ENCODE results near the gene C4orf46. TPM values are rescaled to one million over a fixed set of nuclear protein-coding genes. Genes with fewer than 3 reads are reported as not detected.
"Not testable (repeated sequence)": the region's sequence is repeated elsewhere in the genome, so short reads cannot be mapped to it uniquely, and the experiment has no call there.

Gene C4orf46
- 10 to 100 TPM; 18.1 TPM for total RNA-seq

- no peak for DNase-seq
- peaks cover 18% of the 10 kb centered on the region for H3K4me1 Mint-ChIP-seq
- no peaks in the 10 kb centered on the region for H3K27me3 Mint-ChIP-seq
- H3K9me3 Mint-ChIP-seq (ENCODE audit: low read depth): no peaks in the 10 kb centered on the region
- ChIA-PET CTCF (interaction anchor here (0.7 to 1.4 kb wide), 4 partner anchors 42 to 531 kb away, joined by 3 to 4 read pairs (median 3); partner anchors contain the start of gene FNIP2), POLR2A (interaction anchor here (0.6 kb wide), 1 partner anchor 53 kb away, joined by 3 read pairs; no protein-coding TSS in a partner anchor)
- peak within 1 kb of the TSS; percentile 97 for H3K27ac Mint-ChIP-seq
- intact Hi-C loops (cut with DNase I, micrococcal nuclease): loop anchor here (1.0 to 5.0 kb wide), 9 partner anchors 98 to 535 kb away; partner anchors contain the start of genes FNIP2 (in 1 of the 2) and RAPGEF2 (in 1 of the 2)
- peaks cover 6% of the 10 kb centered on the region for H3K36me3 Mint-ChIP-seq (ENCODE audit: low read depth)
- ATAC-seq: no peak
- H3K4me3 Mint-ChIP-seq: peak within 1 kb of the TSS; percentile 97
These were observed at the start of gene C4orf46 for GRCh38 chr4:158671665-158671914. TSS of gene C4orf46 (minus strand) at chr4:158671887. CDS start at chr4:158671801, 86 bp downstream.

DNA sequence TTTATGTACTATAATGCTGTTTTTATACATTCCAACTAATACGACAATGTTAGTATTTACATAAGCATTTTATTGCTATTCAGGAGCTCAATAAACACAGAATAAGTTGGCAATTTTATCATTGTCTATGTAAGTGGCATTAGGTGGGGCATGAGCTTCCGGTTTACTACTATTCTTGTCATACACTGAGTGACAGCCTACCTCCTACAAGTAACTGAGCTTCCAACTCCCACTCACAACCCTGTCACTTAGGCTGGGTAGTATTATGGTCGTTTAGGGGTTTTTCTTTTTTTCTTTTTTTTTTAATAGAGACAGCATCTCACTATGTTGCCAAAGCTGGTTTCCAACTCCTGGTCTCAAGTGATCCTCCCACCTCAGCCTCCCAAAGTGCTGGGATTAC lies 44.1 kb upstream of the C4orf46 start:
- ChIA-PET CTCF (interaction anchor here (1.1 to 1.2 kb wide), 3 partner anchors 13 to 491 kb away, joined by 3 to 4 read pairs (median 3); no protein-coding TSS in a partner anchor), POLR2A (interaction anchor here (0.6 kb wide), 1 partner anchor 54 kb away, joined by 3 read pairs; no protein-coding TSS in a partner anchor)
- Mint-ChIP-seq H3K9me3 (ENCODE audit: low read depth) (no peaks in the 10 kb centered on the region), H3K36me3 (ENCODE audit: low read depth) (peaks cover 75% of the 10 kb centered on the region), H3K4me1 (peaks cover 21% of the 10 kb centered on the region), H3K4me3 (no peak overlapping the region), H3K27ac (no peak overlapping the region), H3K27me3 (no peaks in the 10 kb centered on the region)
- ATAC-seq: no peak
- DNase-seq: no peak
- intact Hi-C loops (cut with DNase I, micrococcal nuclease): no loop called here

DNA sequence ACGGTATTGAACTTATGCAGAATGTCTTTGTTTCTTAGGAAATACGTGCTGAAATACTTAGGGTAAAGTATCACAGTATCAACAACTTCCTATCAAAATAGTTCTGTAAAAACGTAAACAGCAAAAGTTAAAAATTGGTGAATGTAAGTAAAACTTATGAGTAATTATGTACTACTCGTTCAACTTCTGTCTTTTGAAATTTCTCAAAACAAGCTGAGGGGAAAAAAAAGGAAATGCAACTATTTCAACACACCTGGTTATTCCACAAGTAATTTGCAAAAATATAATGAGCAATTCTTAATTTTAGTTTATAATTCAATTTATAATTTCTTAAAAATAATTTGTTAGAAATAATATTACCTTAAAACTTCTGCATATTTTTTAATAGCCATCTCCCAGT lies 43.2 kb upstream of the C4orf46 start:
- Mint-ChIP-seq H3K27me3 (no peaks in the 10 kb centered on the region), H3K36me3 (ENCODE audit: low read depth) (peaks cover 77% of the 10 kb centered on the region), H3K27ac (no peak overlapping the region), H3K4me1 (peaks cover 15% of the 10 kb centered on the region), H3K9me3 (ENCODE audit: low read depth) (no peaks in the 10 kb centered on the region), H3K4me3 (no peak overlapping the region)
- DNase-seq: no peak
- POLR2A ChIA-PET: no interaction called here
- ATAC-seq: no peak
- intact Hi-C loops (cut with DNase I, micrococcal nuclease): no loop called here
- CTCF ChIA-PET: interaction anchor here (0.5 to 1.2 kb wide), 5 partner anchors 8 to 492 kb away, joined by 3 to 4 read pairs (median 3); no protein-coding TSS in a partner anchor

GRCh38 chr4:158712622-158713021 lies 40.9 kb upstream of the C4orf46 start:
- H3K27ac Mint-ChIP-seq; ATAC-seq; intact Hi-C loops (cut with DNase I, micrococcal nuclease); H3K4me1 Mint-ChIP-seq; H3K4me3 Mint-ChIP-seq; POLR2A ChIA-PET; DNase-seq; H3K9me3 Mint-ChIP-seq (ENCODE audit: low read depth); H3K27me3 Mint-ChIP-seq: not testable (repeated sequence)
- peaks cover 70% of the 10 kb centered on the region for H3K36me3 Mint-ChIP-seq (ENCODE audit: low read depth)
- CTCF ChIA-PET: interaction anchor here (1.3 kb wide), 1 partner anchor 15 kb away, joined by 3 read pairs; no protein-coding TSS in a partner anchor

GRCh38 chr4:158710814-158711213 lies 39.1 kb upstream of the C4orf46 start:
- H3K36me3 Mint-ChIP-seq (ENCODE audit: low read depth): peaks cover 72% of the 10 kb centered on the region
- intact Hi-C loops (cut with DNase I, micrococcal nuclease): no loop called here
- peaks cover 3% of the 10 kb centered on the region for H3K4me1 Mint-ChIP-seq
- H3K27me3 Mint-ChIP-seq: no peaks in the 10 kb centered on the region
- DNase-seq (no peak), ATAC-seq (no peak)
- POLR2A ChIA-PET: interaction anchor here (0.6 kb wide), 1 partner anchor 44 kb away, joined by 3 read pairs; no protein-coding TSS in a partner anchor
- H3K4me3 Mint-ChIP-seq: no peak overlapping the region
- H3K27ac Mint-ChIP-seq: no peak overlapping the region
- CTCF ChIA-PET: interaction anchor here (1.4 to 3.5 kb wide), 2 partner anchors 30 to 141 kb away, joined by 4 to 16 read pairs; no protein-coding TSS in a partner anchor
- H3K9me3 Mint-ChIP-seq (ENCODE audit: low read depth): no peaks in the 10 kb centered on the region

DNA sequence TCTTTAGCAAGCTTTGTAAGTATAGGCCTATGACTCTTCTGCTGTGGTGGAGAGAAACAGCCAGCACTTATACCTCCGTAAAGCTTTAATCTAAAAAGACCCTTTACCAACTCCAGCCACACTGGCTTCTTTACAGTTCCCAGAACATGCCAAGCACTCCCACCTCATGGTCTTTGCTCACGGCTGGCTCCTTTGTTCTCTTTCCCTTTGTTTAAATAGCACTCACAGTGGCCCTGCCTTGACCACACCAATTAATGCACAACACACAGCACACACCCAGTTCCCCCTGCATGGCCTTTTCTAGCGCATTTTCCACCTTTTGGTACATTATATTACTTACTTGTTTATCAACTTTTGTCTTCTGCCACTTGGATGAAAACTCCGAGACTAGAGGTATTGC lies 32.6 kb upstream of the C4orf46 start:
- H3K4me3 Mint-ChIP-seq: no peak overlapping the region
- no peaks in the 10 kb centered on the region for H3K27me3 Mint-ChIP-seq
- no peak overlapping the region for H3K27ac Mint-ChIP-seq
- CTCF ChIA-PET: no interaction called here
- peaks cover 37% of the 10 kb centered on the region for H3K36me3 Mint-ChIP-seq (ENCODE audit: low read depth)
- H3K4me1 Mint-ChIP-seq: no peaks in the 10 kb centered on the region
- POLR2A ChIA-PET: no interaction called here
- ATAC-seq (no peak), DNase-seq (no peak)
- no peaks in the 10 kb centered on the region for H3K9me3 Mint-ChIP-seq (ENCODE audit: low read depth)
- intact Hi-C loops (cut with DNase I, micrococcal nuclease): no loop called here

- ChIA-PET POLR2A (no interaction called here), CTCF (no interaction called here)
- Mint-ChIP-seq H3K4me3 (no peak overlapping the region), H3K4me1 (no peaks in the 10 kb centered on the region), H3K9me3 (ENCODE audit: low read depth) (no peaks in the 10 kb centered on the region), H3K27me3 (no peaks in the 10 kb centered on the region), H3K27ac (no peak overlapping the region), H3K36me3 (ENCODE audit: low read depth) (peaks cover 13% of the 10 kb centered on the region)
- intact Hi-C loops (cut with DNase I, micrococcal nuclease): no loop called here
- DNase-seq: no peak
- ATAC-seq: no peak
These were observed 17.1 kb upstream of the C4orf46 start for GRCh38 chr4:158688813-158689212.

DNA sequence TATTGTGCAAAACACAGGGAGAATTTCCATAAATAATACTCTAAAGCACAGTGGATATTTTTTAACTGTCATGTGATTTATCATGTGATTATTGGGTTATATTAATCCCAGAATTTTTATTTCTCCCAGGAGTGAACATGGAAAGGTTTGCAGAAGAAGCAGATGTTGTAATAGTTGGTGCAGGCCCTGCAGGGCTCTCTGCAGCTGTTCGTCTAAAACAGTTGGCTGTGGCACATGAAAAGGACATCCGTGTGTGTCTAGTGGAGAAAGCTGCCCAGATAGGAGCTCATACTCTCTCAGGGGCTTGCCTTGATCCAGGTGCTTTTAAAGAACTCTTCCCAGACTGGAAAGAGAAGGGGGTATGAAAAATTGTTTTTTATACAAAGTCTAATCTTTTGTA lies 10.4 kb upstream of the C4orf46 start:
- Mint-ChIP-seq H3K4me3 (no peak overlapping the region), H3K9me3 (ENCODE audit: low read depth) (no peaks in the 10 kb centered on the region), H3K27me3 (no peaks in the 10 kb centered on the region), H3K4me1 (no peaks in the 10 kb centered on the region), H3K27ac (no peak overlapping the region), H3K36me3 (ENCODE audit: low read depth) (peaks cover 9% of the 10 kb centered on the region)
- CTCF ChIA-PET: no interaction called here
- POLR2A ChIA-PET: no interaction called here
- intact Hi-C loops (cut with DNase I, micrococcal nuclease): no loop called here
- no peak for ATAC-seq
- DNase-seq: no peak

GRCh38 chr4:158681629-158682028 lies 9.9 kb upstream of the C4orf46 start:
- Mint-ChIP-seq H3K4me1 (no peaks in the 10 kb centered on the region), H3K27ac (no peak overlapping the region), H3K4me3 (no peak overlapping the region), H3K36me3 (ENCODE audit: low read depth) (peaks cover 9% of the 10 kb centered on the region), H3K9me3 (ENCODE audit: low read depth) (no peaks in the 10 kb centered on the region), H3K27me3 (no peaks in the 10 kb centered on the region)
- intact Hi-C loops (cut with DNase I, micrococcal nuclease): no loop called here
- ATAC-seq (no peak), DNase-seq (no peak)
- CTCF ChIA-PET: no interaction called here
- POLR2A ChIA-PET: no interaction called here

DNA sequence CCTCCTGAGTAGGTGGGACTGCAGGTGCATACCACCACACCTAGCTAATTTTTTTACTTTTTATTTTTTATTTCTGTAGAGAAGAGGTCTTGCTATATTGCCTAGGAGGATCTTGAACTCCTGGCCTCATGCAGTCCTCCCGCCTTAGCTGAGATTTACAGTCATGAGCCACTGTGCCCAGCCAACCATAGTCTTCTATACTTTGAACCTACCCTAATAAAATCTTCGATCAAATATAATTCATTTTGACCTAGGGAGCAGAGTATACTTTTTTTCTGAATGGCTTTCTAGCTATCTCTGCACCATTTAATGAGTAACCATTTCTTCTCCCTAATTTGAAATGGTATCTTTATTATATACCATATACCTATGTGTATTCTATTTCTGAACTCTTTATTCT lies 7.1 kb upstream of the C4orf46 start:
- peaks cover 6% of the 10 kb centered on the region for H3K36me3 Mint-ChIP-seq (ENCODE audit: low read depth)
- H3K4me3 Mint-ChIP-seq: no peak overlapping the region
- H3K27me3 Mint-ChIP-seq: no peaks in the 10 kb centered on the region
- no peak overlapping the region for H3K27ac Mint-ChIP-seq
- ATAC-seq (no peak), DNase-seq (no peak)
- H3K9me3 Mint-ChIP-seq (ENCODE audit: low read depth): no peaks in the 10 kb centered on the region
- ChIA-PET CTCF (interaction anchor here (1.0 kb wide), 1 partner anchor 23 kb away, joined by 3 read pairs; no protein-coding TSS in a partner anchor), POLR2A (no interaction called here)
- peaks cover 1% of the 10 kb centered on the region for H3K4me1 Mint-ChIP-seq
- intact Hi-C loops (cut with DNase I, micrococcal nuclease): no loop called here

DNA sequence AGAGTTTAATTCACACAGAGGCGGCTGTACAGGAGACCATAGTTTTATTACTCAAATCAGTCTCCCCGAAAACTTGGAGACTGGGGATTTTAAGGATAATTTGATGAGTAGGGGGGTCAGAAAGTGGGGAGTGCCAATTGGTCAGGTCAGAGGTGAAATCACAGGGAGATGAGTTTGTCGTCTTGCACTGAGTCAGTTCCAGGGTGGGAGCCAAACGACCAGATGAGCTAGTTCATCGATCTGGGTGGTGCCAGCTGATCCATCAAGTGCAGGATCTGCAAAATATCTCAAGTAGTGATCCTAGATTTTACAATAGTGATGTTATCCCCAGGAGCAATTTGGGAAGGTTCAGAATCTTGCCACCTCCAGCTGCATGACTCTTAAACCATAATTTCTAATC lies 4.4 kb upstream of the C4orf46 start:
- H3K27ac Mint-ChIP-seq: no peak overlapping the region
- H3K9me3 Mint-ChIP-seq (ENCODE audit: low read depth): no peaks in the 10 kb centered on the region
- CTCF ChIA-PET: no interaction called here
- no peak overlapping the region for H3K4me3 Mint-ChIP-seq
- DNase-seq (no peak), ATAC-seq (no peak)
- intact Hi-C loops (cut with DNase I, micrococcal nuclease): no loop called here
- peaks cover 6% of the 10 kb centered on the region for H3K36me3 Mint-ChIP-seq (ENCODE audit: low read depth)
- H3K4me1 Mint-ChIP-seq: peaks cover 7% of the 10 kb centered on the region
- no peaks in the 10 kb centered on the region for H3K27me3 Mint-ChIP-seq
- POLR2A ChIA-PET: no interaction called here

DNA sequence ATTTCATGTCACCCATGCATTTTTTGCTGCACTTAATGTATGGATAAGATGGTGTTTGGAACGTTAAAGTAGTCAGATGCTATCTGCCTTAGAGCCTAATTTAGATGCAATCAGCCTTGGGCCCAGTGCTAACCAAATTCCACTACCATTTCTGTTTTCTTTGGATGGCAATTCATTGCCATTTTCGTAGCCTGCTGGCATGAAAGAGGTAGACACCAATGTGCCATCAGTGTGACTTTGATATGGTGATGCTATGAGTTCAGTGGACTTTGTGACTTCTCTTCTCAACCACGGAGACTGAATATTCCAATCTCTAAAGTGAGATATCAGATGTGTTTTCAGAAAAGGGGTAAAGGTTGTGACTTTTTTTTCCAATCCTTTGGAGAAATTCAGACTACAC lies 1.9 kb upstream of the C4orf46 start:
- peak overlapping the region; percentile 16 for H3K4me3 Mint-ChIP-seq
- no peaks in the 10 kb centered on the region for H3K27me3 Mint-ChIP-seq
- H3K27ac Mint-ChIP-seq: no peak overlapping the region
- CTCF ChIA-PET: no interaction called here
- peaks cover 18% of the 10 kb centered on the region for H3K4me1 Mint-ChIP-seq
- no peaks in the 10 kb centered on the region for H3K9me3 Mint-ChIP-seq (ENCODE audit: low read depth)
- ATAC-seq (no peak), DNase-seq (no peak)
- intact Hi-C loops (cut with DNase I, micrococcal nuclease): loop anchor here (5.0 kb wide), 5 partner anchors 139 to 504 kb away; no protein-coding TSS in a partner anchor
- POLR2A ChIA-PET: no interaction called here
- H3K36me3 Mint-ChIP-seq (ENCODE audit: low read depth): peaks cover 4% of the 10 kb centered on the region

Data from activated CD4-positive, alpha-beta T cell treated with anti-CD3 and anti-CD28 coated beads for 36 hours (primary cell).